Measurements from ENCODE around the gene EPHB1. TPM values are rescaled to one million over a fixed set of nuclear protein-coding genes. Genes with fewer than 3 reads are reported as not detected.

EPHB1 gene
- total RNA-seq, 1 experiment from 2014 or later = 7.0 TPM

DNA sequence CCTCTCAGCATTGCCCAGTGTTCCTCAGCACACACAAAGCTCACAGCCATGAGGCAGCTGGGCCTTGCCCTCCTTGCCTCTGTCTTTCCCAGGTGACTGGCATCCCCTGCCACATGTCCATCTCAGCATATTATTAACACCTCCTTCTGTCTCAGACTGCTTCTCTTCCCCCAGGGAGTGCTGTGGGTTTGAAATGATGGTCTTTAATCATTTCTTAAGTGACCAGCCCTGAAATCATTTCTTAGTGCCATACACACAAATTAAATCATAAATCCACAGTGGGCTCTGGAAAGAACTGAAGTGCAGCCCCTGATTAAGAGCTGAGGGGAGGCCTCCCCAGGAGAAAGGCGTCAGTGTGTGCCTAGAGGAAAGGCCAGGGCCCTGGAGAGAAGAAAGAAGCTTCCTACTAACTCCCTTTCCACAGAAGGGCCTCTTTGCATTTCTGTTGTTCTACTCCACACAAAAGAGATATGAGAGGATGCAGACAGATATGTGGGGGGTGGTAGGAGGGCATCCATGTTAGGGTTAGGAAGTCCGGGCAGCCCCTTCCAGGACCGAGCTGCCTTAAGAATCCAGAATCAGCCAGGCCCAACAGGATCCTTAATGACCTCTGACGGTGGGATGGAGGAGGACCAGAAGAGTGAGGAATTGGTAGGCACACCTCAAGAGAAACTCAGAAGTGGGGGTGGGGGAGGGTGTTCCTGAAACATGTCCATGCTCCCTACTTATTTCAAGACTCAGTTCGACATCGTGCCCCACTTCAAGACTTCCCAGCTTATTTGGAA lies 290.8 kb downstream of the EPHB1 start (continued):
- TF ChIP-seq, protein P1, sequence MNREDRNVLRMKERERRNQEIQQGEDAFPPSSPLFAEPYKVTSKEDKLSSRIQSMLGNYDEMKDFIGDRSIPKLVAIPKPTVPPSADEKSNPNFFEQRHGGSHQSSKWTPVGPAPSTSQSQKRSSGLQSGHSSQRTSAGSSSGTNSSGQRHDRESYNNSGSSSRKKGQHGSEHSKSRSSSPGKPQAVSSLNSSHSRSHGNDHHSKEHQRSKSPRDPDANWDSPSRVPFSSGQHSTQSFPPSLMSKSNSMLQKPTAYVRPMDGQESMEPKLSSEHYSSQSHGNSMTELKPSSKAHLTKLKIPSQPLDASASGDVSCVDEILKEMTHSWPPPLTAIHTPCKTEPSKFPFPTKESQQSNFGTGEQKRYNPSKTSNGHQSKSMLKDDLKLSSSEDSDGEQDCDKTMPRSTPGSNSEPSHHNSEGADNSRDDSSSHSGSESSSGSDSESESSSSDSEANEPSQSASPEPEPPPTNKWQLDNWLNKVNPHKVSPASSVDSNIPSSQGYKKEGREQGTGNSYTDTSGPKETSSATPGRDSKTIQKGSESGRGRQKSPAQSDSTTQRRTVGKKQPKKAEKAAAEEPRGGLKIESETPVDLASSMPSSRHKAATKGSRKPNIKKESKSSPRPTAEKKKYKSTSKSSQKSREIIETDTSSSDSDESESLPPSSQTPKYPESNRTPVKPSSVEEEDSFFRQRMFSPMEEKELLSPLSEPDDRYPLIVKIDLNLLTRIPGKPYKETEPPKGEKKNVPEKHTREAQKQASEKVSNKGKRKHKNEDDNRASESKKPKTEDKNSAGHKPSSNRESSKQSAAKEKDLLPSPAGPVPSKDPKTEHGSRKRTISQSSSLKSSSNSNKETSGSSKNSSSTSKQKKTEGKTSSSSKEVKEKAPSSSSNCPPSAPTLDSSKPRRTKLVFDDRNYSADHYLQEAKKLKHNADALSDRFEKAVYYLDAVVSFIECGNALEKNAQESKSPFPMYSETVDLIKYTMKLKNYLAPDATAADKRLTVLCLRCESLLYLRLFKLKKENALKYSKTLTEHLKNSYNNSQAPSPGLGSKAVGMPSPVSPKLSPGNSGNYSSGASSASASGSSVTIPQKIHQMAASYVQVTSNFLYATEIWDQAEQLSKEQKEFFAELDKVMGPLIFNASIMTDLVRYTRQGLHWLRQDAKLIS (CRISPR knock-in tag; IDR thresholded peaks at IDR 0.05; ENCODE audit: borderline replicate concordance) = no peak
- TF ChIP-seq CTCF (IDR thresholded peaks at IDR 0.05) (no peak), KAT7 (CRISPR knock-in tag; IDR thresholded peaks at IDR 0.05; ENCODE audit: borderline replicate concordance) (no peak), ZNF219 (CRISPR knock-in tag; IDR thresholded peaks at IDR 0.05; ENCODE audit: borderline replicate concordance) (no peak)
- TF ChIP-seq, protein P2, sequence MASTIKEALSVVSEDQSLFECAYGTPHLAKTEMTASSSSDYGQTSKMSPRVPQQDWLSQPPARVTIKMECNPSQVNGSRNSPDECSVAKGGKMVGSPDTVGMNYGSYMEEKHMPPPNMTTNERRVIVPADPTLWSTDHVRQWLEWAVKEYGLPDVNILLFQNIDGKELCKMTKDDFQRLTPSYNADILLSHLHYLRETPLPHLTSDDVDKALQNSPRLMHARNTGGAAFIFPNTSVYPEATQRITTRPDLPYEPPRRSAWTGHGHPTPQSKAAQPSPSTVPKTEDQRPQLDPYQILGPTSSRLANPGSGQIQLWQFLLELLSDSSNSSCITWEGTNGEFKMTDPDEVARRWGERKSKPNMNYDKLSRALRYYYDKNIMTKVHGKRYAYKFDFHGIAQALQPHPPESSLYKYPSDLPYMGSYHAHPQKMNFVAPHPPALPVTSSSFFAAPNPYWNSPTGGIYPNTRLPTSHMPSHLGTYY (CRISPR knock-in tag; IDR thresholded peaks at IDR 0.05) = no peak

DNA sequence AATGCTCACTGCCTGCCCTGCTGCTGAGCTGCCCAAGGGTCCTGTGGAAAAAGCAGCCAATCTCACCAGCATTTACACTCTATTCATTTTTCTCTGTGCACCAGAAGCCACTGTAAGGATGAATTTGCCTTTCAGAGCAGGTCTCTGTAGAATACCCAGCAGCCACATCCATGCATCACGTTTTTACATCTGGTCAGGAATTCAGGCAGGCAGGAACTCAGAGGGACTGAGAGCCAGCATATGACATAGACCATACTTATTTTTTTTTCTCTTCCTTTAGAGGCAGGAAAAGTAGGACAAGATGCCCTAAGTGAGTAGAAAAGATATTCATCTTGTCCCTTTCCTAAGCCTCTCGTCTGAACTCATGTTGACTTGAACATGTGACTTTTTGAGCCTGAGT lies 292.7 kb downstream of the EPHB1 start:
- H3K4me1 Mint-ChIP-seq = 0 out of 2 replicates have a peak, but pooled peaks cover 7% of the 10 kb centered on the region
- TF ChIP-seq, protein P3, sequence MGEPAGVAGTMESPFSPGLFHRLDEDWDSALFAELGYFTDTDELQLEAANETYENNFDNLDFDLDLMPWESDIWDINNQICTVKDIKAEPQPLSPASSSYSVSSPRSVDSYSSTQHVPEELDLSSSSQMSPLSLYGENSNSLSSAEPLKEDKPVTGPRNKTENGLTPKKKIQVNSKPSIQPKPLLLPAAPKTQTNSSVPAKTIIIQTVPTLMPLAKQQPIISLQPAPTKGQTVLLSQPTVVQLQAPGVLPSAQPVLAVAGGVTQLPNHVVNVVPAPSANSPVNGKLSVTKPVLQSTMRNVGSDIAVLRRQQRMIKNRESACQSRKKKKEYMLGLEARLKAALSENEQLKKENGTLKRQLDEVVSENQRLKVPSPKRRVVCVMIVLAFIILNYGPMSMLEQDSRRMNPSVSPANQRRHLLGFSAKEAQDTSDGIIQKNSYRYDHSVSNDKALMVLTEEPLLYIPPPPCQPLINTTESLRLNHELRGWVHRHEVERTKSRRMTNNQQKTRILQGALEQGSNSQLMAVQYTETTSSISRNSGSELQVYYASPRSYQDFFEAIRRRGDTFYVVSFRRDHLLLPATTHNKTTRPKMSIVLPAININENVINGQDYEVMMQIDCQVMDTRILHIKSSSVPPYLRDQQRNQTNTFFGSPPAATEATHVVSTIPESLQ (CRISPR knock-in tag; IDR thresholded peaks at IDR 0.05) = no peak
- TF ChIP-seq ZNF219 (CRISPR knock-in tag; IDR thresholded peaks at IDR 0.05; ENCODE audit: borderline replicate concordance) (no peak), NFYB (CRISPR knock-in tag; conservative IDR thresholded peaks at IDR 0.05; ENCODE audit: low read depth) (no peak), ZNF121 (CRISPR knock-in tag; IDR thresholded peaks at IDR 0.05) (no peak), ZNF396 (CRISPR knock-in tag; IDR thresholded peaks at IDR 0.05; ENCODE audit: borderline replicate concordance) (no peak), MXD4 (CRISPR knock-in tag; IDR thresholded peaks at IDR 0.05; ENCODE audit: borderline replicate concordance) (no peak), AR (CRISPR knock-in tag; IDR thresholded peaks at IDR 0.05) (no peak), NFATC4 (CRISPR knock-in tag; IDR thresholded peaks at IDR 0.05) (no peak)
- H3K4me3 Mint-ChIP-seq = no peak overlapping the region
- H3K9me3 Mint-ChIP-seq = no peaks in the 10 kb centered on the region
- ChIA-PET POLR2A (no interaction called here), CTCF (no interaction called here)
- no peak overlapping the region for H3K27ac Mint-ChIP-seq
- H3K36me3 Mint-ChIP-seq = no peaks in the 10 kb centered on the region
- no peaks in the 10 kb centered on the region for H3K27me3 Mint-ChIP-seq (ENCODE audit: low read depth)
- DNase-seq (ENCODE audit: low spot score) (no peak), ATAC-seq (no peak)
